ENCODE results near the gene SERPIND1. TPM values are rescaled to one million over a fixed set of nuclear protein-coding genes. Genes with fewer than 3 reads are reported as not detected.
"Not testable (repeated sequence)": the region's sequence is repeated elsewhere in the genome, so short reads cannot be mapped to it uniquely, and the experiment has no call there.

SERPIND1 gene
- total RNA-seq, 2 donors from 2014 or later, result 1.5 to 4.1 TPM

DNA sequence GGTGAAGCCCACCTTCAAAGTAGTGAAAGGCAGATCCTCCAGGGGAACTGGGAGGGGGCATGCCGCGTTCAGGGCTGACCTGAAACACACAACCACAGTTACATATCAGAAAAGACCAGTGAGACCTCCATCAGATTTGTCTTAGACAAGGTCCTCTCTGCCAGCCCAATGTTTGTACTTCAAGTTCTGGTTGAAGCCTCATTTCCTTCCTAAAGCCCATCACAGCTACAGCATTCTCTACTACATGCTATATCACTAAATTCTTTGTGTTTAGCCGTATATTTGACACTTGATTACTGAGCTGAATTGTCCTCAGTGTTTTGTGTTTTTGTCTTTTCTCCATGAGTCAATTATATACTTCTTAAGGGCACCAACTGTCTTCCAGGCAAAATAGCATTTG lies 44.6 kb downstream of the SERPIND1 start:
- no peaks in the 10 kb centered on the region for H3K9me3 ChIP-seq
- H3K4me1 ChIP-seq, result no peaks in the 10 kb centered on the region
- no peak overlapping the region for H3K27ac ChIP-seq
- H3K4me3 ChIP-seq, result no peak overlapping the region
- H3K36me3 ChIP-seq, result peaks cover 67% of the 10 kb centered on the region
- TF ChIP-seq CTCF (IDR thresholded peaks at IDR 0.05), result no peak
- H3K27me3 ChIP-seq, result no peaks in the 10 kb centered on the region
- DNase-seq (ENCODE audit: low spot score), result no peak

GRCh38 chr22:20819471-20819870 lies 45.6 kb downstream of the SERPIND1 start:
- Histone ChIP-seq H3K36me3 (peaks cover 66% of the 10 kb centered on the region), H3K27me3 (no peaks in the 10 kb centered on the region), H3K9me3 (no peaks in the 10 kb centered on the region), H3K27ac (no peak overlapping the region), H3K4me1 (no peaks in the 10 kb centered on the region), H3K4me3 (no peak overlapping the region)
- no peak for DNase-seq (ENCODE audit: low spot score)
- no peak for TF ChIP-seq CTCF (IDR thresholded peaks at IDR 0.05)

GRCh38 chr22:20821717-20822239 lies 47.9 kb downstream of the SERPIND1 start:
- not testable (repeated sequence) for H3K4me1 ChIP-seq; H3K27ac ChIP-seq; DNase-seq (ENCODE audit: low spot score); H3K9me3 ChIP-seq; H3K4me3 ChIP-seq; H3K27me3 ChIP-seq
- peaks cover 54% of the 10 kb centered on the region for H3K36me3 ChIP-seq

DNA sequence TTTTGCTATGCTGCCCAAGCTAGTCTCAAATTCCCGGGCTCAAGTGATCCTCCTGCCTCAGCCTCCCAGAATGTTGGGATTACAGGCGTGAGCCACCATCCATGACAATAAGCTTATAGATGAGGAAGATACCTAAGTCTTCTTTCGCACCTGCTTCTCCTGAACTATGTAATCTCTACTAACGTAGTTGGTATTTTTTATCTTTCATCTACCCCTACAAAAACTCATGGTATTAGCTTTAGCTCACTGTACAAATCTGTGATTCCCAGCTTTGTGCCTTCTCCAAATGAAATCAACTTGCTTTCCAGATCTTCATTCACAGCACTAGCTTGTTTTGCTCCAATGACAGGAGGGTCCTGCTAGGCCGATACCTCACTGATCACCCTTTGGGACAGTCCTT lies 48.3 kb downstream of the SERPIND1 start:
- Histone ChIP-seq H3K4me3 (no peak overlapping the region), H3K9me3 (no peaks in the 10 kb centered on the region), H3K27me3 (no peaks in the 10 kb centered on the region), H3K36me3 (peaks cover 50% of the 10 kb centered on the region), H3K4me1 (no peaks in the 10 kb centered on the region), H3K27ac (no peak overlapping the region)
- TF ChIP-seq CTCF (IDR thresholded peaks at IDR 0.05), result no peak
- DNase-seq (ENCODE audit: low spot score), result no peak

- DNase-seq (ENCODE audit: low spot score), result no peak
- Histone ChIP-seq H3K27ac (no peak overlapping the region), H3K27me3 (no peaks in the 10 kb centered on the region), H3K9me3 (no peaks in the 10 kb centered on the region), H3K4me3 (no peak overlapping the region), H3K4me1 (no peaks in the 10 kb centered on the region), H3K36me3 (peaks cover 43% of the 10 kb centered on the region)
- TF ChIP-seq CTCF (IDR thresholded peaks at IDR 0.05), result no peak
Observed at GRCh38 chr22:20823264-20823663, 49.4 kb downstream of the SERPIND1 start.

DNA sequence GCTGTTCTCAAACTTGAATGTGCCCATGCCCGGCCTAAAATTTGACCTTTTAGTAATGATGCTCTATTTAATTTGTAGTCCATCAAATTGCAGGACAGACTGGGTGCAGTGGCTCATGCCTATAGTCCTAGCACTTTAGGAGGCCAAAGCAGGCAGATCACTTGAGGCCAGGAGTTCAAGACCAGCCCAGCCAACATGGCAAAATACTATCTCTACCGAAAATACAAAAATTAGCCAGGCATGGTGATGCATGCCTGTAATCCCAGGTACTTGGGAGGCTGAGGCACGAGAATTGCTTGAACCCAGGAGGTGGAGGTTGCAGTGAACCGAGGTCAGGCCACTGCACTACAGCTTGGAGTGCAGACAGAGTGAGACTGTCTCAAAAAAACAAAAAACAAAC lies 51.3 kb downstream of the SERPIND1 start:
- H3K27ac ChIP-seq; H3K9me3 ChIP-seq; H3K27me3 ChIP-seq; H3K4me1 ChIP-seq; H3K4me3 ChIP-seq; DNase-seq (ENCODE audit: low spot score): not testable (repeated sequence)
- peaks cover 23% of the 10 kb centered on the region for H3K36me3 ChIP-seq

- Histone ChIP-seq H3K36me3 (peaks cover 22% of the 10 kb centered on the region), H3K9me3 (no peaks in the 10 kb centered on the region), H3K4me3 (no peak overlapping the region), H3K27me3 (no peaks in the 10 kb centered on the region), H3K4me1 (no peaks in the 10 kb centered on the region), H3K27ac (no peak overlapping the region)
- no peak for DNase-seq (ENCODE audit: low spot score)
- no peak for TF ChIP-seq CTCF (IDR thresholded peaks at IDR 0.05)
Observed at GRCh38 chr22:20825624-20826023, 51.7 kb downstream of the SERPIND1 start.

- not testable (repeated sequence) for H3K4me1 ChIP-seq; H3K27ac ChIP-seq; H3K9me3 ChIP-seq; H3K27me3 ChIP-seq; H3K4me3 ChIP-seq; DNase-seq (ENCODE audit: low spot score)
- H3K36me3 ChIP-seq, result peaks cover 29% of the 10 kb centered on the region
Observed at GRCh38 chr22:20826373-20827152, 52.6 kb downstream of the SERPIND1 start.

All from right atrium auricular region (tissue), 2 donors.